Occipital lobe (tissue), 2 donors: ENCODE results near the gene CDC45. TPM values are rescaled to one million over a fixed set of nuclear protein-coding genes. Genes with fewer than 3 reads are reported as not detected.
"Not testable (repeated sequence)": the region's sequence is repeated elsewhere in the genome, so short reads cannot be mapped to it uniquely, and the experiment has no call there.

ENCODE experiments used
- DNase-seq: peaks from one replicate; lab custom pipeline; 2025; lab: John Stamatoyannopoulos, UW
- total RNA-seq: library from RNA; depleted of rRNA; stranded (reverse); fragments of >200 nt; gene quantifications from one replicate; pipeline ENCODE4 v1.2.3, GENCODE V29; 2014

The CDC45 gene, protein sequence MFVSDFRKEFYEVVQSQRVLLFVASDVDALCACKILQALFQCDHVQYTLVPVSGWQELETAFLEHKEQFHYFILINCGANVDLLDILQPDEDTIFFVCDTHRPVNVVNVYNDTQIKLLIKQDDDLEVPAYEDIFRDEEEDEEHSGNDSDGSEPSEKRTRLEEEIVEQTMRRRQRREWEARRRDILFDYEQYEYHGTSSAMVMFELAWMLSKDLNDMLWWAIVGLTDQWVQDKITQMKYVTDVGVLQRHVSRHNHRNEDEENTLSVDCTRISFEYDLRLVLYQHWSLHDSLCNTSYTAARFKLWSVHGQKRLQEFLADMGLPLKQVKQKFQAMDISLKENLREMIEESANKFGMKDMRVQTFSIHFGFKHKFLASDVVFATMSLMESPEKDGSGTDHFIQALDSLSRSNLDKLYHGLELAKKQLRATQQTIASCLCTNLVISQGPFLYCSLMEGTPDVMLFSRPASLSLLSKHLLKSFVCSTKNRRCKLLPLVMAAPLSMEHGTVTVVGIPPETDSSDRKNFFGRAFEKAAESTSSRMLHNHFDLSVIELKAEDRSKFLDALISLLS
- 1.4 TPM for total RNA-seq

DNA sequence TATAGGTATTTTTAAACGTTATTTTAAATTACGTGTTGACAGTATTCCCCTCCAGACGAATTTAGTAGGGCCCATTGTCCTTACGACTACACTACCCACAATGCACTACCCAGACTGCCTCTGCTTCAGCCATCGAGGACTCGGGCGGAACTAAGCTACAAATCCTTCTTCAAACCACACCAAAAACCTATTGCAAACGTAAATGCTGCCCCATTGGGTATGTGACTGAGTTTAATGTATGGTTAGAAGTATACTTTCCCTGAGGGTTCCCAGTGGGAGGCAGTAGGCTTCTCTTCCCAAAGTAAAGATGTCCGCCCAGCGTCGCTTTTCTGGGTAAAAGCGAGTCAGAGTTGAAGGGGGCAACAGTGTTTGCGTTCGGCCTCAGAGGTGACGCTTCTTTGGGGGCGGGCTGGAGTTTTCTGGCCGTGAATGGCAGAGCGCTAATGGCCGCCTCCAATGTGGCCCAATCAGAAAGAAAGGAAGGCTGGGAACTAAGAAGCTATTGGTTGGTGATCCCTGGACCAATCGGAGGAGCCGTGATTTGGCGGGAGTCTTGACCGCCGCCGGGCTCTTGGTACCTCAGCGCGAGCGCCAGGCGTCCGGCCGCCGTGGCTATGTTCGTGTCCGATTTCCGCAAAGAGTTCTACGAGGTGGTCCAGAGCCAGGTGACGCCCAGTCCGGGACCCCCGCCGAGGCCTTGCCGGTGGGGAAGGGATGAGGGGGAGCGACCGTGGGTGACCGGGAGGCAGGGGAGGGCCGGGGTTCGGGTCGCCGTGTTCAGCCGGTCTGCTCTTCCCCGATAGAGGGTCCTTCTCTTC is at the start of gene CDC45:
CDC45 (plus strand) TSS at position 566 of the 818 bp plus-strand sequence; CDS start at position 615, 49 bp downstream.
- DNase-seq: peak; percentile 97

DNA sequence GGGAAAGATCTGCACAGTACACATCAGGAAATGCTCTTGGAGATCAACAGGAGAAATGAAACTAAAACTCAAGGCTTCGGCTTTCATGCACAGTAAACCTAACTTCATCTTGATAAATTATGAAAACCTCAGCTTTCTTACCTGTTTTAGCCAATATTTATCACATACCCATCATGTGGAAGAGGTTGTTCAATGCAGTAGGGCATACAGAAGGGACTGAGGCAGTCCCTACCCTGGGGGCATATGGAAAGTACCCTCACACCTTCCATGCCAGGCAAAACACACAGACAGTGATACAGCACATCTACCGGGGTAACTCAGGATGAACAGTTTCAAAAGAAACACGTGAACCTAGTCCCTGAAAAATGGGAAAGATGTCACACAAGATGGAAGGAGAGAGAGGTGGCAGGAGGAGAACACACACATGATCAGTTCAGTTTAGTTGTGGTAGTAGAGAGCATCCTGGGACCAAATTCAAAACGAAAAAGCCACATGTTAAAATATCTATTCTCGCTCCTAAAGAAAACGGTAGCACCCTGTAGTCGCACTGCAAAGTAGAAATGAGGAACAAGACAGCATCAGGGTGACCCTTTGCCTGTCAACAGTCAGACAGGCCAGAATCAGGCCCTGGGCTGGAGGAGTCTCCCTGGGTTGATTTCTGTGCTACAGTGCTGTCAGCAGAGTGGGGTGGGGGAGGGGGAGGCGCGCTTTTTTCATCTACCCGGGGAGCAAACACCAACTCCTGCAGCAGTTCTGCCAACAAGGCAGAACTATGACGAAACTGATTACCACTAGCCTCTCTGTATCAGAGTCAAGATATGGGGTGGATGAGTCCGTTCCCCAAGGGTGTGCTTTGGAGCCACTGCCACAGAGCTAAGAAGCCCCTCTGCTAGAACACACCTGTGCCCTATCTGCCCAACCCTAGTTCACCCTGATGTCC is 49.5 kb upstream of the CDC45 start:
- DNase-seq: peak; percentile 10

DNA sequence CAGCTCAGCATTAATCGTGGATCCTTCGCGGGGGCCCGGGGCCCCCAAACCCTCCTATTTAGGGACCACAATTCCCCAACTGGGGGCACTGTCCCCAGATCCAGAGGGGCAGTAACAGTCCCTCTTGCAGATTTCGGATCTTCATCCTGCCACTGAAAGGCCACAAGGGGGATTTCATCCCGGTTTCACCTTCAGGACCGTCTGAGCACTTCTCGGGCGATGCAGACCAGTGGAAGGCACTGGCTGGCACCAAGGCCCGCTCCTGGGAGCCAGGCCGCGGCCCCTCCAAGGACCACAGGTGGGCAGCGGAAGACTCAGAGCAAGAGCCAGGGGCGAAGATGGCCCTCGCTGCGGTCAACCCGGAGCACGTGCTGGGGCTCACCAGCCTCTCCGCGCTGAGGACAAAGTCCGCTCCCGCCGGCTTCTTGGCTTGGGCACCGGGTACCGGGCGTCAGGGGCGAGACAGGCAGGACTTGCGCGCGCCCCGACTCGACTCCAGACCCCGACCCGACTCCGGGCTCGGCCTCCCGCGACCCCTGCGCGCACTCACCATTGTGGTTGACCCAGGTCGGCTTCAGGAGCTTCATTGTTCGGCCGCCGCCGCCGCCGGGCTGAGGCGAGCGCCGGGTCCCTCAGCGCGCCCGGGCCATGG is 48.7 kb upstream of the CDC45 start:
- DNase-seq: no peak

DNA sequence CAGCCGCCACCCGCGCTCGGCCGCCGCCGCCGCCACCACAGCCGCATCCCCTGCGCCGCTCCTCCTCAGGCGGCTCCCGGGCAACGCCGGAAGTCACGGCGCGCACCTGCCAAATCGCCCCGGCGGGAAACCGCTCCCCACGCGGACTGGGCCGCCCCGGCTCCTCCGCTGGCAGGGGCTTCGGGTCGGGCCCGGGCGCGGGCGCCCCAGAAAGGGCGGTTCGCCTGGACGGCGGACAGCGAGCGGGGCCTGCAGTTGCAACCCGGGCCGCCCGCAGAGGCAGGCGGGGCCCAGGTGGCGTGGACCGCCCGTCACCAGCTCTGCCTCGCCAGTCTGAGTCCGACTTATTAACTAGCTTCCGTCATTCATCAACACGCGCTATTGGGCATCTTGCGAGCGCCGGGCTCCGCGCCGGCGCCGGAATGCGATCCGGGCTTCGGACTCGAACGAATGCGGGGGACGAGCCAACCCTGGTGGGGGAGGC is 48.0 kb upstream of the CDC45 start, which contains the start of gene HIRA:
HIRA (minus strand) TSS at position 85 of the 484 bp plus-strand sequence. CDS start 257 bp downstream, outside the sequence.
- DNase-seq: peak; percentile 81

DNA sequence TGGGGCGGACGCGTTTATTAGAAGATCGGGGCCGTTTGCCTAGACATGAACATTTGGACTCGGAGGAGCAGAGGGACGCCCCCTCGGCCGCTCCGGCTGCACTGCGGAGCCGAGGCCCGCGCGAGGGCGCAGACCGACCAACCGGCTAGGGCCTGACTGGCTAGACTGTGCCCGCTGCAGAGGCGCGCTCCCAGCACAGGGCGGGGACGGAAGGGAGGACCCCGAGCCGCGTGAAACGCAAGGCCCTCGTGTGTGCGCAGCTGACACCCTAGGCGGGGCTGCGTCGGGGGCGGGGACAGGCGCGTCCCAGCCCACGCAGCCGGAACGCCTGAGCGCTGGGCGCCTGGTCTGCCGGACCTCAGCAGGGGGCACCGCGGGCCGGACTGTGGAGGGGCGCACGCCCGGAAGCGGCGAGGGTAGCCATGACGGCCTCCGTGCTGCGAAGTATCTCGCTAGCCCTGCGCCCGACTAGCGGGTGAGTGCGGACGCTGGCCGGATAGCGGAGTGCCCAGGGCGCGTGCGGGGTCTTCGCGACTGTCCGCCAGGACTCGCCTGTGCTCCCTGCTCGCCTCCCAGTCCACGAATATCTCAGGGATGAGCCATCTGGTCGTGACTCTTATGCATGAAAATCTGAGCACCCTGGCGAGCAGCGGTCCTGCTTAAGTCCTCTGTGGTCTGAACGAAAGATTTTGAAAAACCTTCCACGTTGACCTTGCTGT is 47.4 kb upstream of the CDC45 start, which contains the start of gene MRPL40:
MRPL40 (plus strand) TSS at position 413 of the 719 bp plus-strand sequence; CDS start at position 423, 10 bp downstream.
- peak; percentile 93 for DNase-seq

DNA sequence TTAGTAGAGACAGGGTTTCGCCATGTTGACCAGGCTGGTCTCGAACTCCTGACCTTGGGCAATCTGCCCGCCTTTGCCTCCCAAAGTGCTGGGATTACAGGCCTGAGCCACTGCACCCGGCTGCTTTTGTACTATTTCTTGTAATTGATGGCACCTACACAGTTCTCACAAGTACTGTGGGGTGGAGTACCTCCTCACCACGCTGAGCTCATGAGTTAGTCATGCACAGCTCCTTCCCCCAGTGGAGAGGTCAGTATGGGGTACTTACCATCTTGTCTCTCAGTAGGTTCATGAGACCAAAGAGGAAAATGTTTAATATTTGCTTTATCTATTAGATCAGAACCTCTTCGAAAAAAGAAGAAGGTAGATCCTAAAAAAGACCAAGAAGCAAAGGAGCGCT is 45.3 kb upstream of the CDC45 start:
- no peak for DNase-seq

DNA sequence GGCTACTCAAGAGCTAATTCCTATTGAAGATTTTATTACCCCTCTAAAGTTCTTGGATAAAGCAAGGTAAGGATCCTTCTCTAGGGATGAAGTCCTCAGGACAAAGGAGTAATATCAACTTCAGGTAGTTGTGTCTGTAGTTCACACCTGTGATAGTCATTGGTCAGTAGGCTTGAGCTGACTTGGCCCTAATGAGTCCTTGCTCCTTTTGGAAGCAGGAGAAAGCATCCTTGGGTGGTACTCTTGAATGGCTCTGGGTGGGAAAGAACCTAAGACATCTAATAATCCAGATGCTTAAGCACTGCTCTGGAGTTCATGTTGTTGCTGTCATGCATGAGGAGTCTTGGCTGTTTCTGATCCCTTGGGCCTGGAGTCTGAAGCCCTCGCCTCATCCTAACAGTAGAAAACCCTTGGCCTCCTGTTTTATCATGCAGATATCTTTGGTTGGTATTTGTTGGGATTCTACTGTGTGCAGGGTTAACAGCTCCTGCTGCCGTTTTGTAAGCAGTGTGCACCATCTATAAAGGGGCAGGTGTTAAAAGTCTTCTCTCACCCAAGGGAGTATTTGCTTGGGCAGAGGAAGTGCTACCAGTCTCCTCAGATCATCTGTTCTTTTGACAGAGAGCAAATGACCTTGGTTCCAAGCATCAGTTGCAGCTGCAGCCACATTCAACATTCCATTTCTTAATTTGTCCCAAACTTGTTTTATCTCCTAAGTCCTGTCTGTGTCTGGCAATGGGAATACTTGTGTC is 44.7 kb upstream of the CDC45 start:
- DNase-seq: no peak

DNA sequence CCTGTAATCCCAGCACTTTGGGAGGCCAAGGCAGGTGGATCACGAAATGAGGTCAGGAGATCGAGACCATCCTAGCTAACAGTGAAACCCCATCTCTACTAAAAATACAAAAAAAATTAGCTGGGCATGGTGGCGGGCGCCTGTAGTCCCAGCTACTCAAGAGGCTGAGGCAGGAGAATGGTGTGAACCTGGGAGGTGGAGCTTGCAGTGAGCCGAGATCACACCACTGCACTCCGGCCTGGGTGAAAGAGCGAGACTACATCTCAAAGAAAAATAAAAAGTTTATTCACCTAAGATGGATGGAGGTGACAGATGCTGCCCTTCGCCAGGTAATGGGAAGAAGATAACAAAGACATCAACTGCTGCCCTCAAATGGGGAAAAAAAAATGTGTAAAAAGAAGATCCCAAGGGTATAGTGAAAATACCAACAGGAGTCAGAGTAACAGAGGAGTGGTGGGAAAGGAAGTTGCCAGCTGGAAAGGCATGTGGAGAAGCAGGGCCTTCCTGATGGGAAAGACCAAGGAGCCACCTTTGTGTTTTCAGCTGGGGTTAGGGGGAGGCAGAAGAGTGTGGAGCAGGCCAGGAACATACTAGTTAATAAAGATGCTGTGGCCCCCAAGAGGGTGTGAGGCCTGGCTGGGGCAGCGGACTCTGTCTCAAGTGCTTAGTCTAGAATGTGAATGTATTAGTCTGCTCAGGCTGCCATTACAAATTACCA is 43.1 kb upstream of the CDC45 start:
- not testable (repeated sequence) for DNase-seq

DNA sequence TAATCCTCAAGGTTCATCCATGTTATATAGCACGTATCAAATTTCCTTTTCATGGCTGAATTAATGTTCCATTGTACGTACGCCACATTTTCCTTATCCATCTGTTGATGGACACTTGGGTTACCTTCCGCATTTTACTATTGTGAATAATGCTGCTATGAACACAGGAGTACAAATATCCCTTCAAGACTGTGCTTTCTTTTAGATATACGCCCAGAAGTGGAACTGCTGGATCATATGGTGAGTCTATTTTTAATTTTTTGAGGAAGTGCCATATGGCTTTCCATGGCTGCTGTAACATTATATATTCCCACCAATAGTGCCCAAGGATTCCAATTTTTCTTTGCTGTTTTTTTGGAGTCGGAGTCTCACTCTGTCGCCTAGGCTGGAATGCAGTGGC is 41.4 kb upstream of the CDC45 start:
- DNase-seq: no peak

DNA sequence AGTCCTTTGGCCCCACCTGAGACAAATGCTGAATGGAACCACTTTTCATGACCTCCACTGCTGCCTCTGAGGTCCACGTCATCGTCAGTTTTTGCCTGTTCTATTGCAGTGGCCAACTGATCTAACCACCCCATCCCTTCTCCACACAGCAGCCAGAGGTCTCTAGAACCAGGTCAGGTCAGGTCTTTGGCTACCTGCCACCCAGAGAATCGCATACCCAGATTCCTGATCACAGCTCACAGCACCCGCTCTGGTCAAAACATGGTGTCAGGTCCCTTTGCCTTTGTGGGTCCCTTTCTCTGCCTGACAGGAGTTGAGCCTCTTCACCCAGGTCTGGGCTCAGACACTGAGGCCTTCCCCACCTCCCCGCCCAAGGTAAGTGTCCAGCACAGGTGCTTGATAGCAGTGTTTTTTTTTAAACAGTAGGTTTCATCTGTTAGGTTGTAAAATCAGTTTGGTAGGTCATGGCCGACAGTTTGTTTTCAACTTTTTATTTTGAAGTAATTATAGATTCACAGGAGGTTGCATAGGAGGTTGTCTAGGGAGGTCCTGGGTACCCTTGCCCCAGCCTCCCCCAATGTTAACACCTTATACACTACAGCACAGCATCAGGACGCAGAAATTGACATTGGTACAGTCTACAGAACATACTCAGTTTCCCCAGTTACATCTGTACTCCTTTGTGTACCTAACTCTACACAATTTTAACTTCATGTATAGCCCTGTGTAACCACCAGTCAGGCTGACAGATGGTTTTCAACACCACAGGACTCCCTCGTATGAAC is 39.1 kb upstream of the CDC45 start:
- no peak for DNase-seq

DNA sequence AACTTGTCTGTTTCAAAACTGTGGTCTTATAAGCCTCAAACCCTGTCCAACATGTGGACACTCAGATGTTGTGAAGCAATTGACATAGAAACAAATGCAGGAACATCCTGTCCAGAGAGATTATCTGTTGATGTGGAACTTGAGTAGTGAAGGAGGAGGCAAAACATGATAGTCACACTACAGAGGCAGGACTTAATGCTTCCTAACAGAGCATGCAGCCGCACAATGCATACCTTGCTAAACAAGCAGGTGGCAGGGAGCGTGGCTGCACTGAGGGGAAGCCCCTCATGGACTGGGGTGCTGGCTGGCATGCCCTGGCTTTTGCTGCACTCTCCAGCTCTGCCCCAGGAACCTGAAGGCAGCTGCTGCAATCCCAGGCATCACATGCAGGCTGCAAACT is 37.6 kb upstream of the CDC45 start:
- DNase-seq: no peak

DNA sequence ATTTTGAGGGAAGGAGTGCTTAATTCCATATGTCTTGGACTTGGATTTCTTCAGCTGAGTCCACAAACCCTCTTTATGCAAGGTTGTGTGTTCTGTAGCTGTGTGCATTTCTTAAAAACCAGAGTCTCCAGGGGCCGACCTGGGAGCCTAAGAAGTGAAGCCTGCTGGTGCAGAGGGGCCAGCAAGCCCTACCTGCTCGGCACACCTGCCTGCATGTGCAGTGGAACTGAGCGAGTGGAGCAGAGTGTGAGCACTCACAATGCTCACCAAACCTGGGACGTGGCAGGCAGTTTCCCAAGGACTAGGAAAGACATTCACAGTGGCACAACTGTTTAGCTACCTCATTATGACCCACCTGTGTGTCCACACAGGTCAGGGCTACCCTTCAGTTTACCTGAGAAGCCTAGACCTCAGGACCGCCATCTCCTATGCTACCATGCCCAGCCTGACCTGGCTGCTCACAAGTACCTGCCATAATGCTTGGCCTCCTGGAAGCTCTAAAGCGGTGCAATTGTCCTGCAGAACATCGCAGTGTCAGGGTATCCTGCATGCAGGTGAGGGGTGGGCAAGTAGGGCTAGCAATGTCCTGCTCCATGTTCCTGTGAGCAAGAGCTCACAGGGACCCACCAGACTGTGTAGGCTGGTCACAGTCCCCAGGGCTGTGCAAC is 36.0 kb upstream of the CDC45 start:
- no peak for DNase-seq

DNA sequence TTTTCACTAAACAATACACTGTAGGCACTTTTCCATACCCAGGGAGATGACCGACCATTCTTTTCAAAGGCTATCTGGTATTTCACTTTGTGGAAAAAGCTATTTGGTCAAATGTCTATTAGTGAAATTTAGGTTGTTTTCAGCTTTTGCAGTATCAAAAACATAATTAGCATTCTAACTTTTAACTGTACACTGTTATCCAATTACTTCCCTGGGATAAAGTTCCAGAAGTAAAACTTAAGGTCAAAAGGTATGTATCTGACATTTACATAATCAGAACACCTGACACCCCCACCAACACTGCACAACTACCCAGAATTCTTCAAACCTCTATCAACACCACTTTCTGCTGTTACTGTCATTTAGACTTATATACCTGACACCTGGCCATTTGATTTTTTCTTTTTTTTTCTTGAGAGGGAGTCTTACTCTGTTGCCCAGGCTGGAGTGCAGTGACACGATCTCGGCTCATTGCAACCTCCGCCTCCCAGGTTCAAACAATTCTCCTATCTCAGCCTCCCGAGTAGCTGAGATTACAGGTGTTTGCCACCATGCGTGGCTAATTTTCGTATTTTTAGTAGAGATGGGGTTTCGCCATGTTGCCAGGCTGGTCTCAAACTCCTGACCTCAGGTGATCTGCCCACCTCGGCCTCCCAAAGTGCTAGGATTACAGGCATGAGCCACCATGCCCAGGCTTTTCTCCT is 34.3 kb upstream of the CDC45 start:
- DNase-seq: not testable (repeated sequence)

DNA sequence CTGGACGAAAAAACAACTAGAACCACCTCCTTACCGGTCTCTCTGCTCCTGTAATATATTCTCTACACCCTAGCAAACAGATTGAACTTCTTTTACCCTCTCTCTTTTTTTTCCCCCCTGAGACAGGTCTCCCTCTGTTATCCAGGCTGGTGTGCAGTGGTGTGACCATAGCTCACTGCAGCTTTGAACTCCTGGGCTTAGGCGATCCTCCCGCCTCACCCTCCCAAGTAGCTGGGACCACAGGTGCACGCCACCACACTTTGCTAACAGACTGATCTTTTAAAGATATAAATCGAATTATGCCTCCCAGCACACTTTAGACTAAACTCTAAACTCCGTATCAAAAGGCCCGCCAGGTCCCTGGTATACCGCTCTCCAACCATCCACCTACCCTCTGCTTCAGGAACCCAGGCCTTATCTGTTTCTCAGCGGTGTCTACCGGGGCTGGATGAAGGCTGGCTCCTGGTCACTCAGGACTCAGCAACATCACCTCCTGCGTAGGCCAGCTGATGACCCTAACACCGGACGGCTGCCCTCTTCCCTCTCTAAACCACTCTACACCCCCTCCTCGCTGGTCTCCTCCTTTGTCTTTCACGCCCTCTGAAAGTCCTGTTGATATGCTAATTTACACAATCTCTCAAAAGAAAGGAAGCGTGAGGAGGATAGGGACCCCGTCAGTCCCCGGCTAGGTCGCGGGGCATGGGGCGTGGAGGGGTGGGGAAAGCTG is 33.0 kb upstream of the CDC45 start:
- no peak for DNase-seq

DNA sequence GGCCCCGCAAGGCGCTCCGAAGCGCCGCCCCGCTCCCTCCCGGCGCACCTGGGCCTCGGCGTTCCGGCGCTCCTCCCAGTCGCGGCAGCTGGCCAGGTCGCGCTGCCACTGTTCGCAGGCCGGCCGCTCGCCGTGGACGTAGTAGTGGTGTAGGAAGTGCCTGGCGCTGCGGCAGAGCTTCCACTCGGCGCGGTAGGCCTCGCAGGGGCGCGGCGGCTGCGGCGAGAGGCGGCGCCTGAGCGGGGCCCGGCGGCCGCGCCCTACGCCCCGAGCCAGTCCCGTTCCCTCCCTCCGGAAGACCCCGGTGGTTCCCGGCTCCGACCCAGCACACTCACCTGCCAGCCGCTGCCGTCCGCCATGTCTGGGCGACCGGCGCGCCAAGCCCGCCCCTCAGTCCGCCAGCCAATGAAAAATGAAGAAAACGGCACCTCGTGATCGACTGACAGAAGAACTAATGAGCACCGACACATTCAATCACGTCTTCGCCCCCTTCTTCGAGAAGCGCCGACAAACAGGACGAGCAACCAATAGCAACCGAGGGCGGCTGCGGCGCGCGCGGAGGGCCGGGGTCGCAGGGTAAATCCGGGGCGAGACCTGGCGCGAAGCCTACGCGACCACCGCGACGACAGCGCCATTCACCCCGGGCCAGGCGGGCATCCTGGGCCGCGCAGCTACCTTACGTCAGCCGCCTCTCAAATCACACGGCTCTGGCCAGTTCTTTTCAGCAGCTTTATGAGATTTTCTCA is 32.2 kb upstream of the CDC45 start, which contains the start of gene C22orf39:
C22orf39 (minus strand) TSS at position 382 of the 746 bp plus-strand sequence; CDS start at position 359, 23 bp downstream.
- peak; percentile 89 for DNase-seq
